NK-92 (cell line): ENCODE data around the gene ENKUR.

Experiments
- DNase-seq: peaks from one replicate; lab custom pipeline; 2025; ENCODE audit not compliant: unreplicated experiment; lab: John Stamatoyannopoulos, UW

ENKUR gene

DNA sequence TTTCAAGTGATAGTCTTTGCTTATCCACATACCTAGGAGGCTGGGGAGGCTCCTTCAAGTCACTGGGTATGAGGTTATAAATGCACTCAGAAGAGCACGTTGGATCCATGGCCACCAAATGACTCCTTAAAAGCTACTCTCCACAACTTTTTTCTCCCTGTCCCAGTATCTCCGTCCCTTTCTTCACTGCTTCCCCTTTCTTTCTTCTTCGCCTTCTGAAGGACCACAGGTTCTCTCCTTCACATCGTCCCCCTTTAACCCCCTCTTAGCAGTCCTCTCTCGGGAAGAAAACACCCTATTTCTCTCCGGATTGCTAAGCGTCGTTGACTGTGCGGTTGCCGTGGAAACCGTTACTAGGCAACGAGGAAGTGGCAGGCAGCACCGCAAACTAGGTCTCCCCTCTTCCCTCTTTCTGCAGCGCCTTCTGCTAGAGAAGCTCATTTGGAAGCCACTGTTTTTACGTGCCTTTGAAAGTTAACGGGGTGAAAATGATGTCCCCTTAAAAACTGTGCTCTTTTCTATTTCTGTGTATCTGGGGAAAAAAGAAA lies at the start of gene ENKUR:
Gene ENKUR, minus strand, starts transcription at position 331 of the 548 bp plus-strand sequence. Its CDS starts 222 bp downstream, at position 109.
- DNase-seq: peak; percentile 30

GRCh38 chr10:25064401-25064800 lies 48.4 kb upstream of the ENKUR start:
- DNase-seq: no peak

DNA sequence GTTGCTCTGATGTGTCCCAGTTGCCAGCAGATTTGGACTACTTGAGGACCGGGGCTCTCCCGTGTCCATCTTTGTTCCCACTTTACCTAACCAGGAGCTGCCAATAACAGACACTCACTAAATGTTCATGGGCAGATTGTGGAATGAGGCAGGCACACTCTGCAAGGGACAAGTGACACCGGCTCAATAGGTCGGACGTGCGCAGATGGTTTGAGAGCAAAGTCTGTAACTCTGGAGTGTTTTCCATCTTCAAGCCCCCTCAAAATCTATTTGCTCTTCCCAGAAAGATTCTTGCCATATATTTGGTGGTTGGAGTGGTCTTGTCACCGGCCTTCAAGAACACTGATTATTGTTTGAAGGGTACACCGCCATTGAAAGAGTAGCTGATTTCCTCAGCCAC lies 47.7 kb upstream of the ENKUR start:
- DNase-seq: no peak

GRCh38 chr10:25063157-25063556 lies 47.2 kb upstream of the ENKUR start:
- no peak for DNase-seq

GRCh38 chr10:25061711-25062449 lies 45.9 kb upstream of the ENKUR start:
- no peak for DNase-seq

GRCh38 chr10:25061125-25061524 lies 45.2 kb upstream of the ENKUR start:
- DNase-seq: no peak

GRCh38 chr10:25059990-25060389 lies 44.0 kb upstream of the ENKUR start:
- DNase-seq: no peak

DNA sequence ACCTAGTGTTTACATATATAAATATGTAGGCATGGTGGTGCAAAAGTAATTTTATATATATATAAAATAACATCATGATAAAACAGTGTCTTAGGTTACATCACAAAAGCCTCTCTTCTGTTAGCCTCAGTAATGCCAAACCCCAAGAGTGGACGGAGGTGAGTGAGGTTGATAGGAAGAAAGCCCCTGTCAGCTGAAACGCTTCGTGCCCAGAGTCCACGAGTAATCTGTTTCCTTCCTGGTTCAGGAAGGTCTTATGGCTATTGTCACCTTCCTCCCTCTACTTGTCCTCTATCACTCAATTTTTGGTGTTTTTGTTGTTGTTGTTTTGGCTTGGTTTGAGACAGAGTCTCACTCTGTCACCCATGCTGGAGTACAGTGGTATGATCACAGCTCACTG lies 41.9 kb upstream of the ENKUR start:
- DNase-seq: no peak

- no peak for DNase-seq
These were observed 40.8 kb upstream of the ENKUR start for GRCh38 chr10:25056726-25057125.

DNA sequence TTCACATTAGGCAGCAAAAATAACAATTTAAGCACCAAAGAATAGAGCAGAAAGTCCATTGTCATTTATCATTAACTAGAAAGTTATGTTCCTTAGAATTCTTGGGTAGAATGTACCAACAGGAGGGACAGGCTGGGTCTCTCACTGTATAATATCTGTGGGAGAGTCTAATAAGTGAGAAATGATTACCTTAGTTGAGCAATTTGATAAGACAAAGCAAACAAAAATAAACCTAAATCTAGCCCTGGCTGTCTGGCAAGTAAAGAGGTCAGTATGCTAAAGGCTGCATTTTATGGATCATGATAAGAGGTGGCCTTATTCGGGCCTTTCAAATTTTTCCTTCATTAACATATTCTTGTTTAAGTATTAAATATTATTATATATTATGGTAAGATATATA lies 36.1 kb upstream of the ENKUR start:
- no peak for DNase-seq

- DNase-seq: no peak
These were observed 34.4 kb upstream of the ENKUR start for GRCh38 chr10:25050402-25050801.

GRCh38 chr10:25049966-25050365 lies 34.0 kb upstream of the ENKUR start:
- DNase-seq: no peak

DNA sequence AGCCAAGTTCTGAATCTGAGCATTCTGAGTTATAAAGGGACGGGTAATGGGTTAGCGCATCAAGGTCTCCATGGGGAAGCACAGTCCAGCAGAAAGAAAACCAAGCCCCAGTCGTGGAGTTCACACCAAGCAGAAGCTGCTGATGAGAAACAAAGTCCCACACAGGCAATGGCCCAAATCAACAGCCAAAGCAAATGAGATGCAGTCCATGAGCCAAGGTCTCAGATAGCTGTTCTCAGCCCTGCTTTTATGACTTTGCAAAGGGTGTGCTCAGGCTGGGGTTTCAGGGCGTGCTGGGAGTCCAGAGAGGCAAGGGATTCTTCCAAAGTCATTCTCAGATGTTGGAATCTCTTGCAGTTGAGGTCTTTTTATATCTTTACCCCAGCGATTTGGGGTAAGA lies 32.5 kb upstream of the ENKUR start:
- no peak for DNase-seq

GRCh38 chr10:25047591-25048301 lies 31.8 kb upstream of the ENKUR start:
- DNase-seq: no peak

DNA sequence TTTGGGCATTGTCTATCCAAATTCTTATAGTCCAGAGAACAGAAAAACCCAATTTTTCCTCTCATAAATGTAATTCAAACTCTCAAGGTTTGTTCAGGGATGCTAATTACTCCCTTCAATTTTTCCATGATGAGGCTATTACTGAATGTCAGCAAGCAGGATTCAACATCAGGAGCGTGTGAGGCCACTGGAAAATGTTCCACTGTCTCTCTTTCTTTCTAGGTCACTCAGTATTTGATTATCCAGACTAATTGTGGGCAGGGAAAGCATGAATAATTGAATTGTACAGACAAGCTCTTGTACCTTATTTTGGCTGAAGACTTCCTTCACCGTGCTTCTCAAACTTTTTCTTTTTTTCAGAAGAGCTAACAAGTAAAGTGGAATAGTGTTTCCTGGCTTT lies 31.1 kb upstream of the ENKUR start:
- DNase-seq: no peak

DNA sequence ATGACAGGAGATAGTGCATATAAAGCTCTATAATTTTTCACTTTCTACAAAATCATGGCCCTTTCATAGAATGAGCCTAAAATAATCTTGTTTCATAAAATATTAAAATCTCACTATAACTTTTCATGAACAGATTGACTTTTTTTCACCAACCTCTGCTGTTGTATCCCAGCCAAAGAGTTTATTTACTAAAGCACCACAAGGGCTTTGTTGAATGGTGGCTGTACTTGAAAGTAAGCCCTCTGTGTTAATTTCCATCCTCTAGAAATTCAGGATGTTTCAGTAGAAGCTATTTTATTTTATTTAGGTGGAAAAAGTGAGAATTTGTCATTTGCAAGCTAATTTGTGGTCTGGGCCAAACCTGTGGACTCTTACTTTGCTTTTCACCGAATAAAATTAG lies 30.7 kb upstream of the ENKUR start:
- DNase-seq: no peak

DNA sequence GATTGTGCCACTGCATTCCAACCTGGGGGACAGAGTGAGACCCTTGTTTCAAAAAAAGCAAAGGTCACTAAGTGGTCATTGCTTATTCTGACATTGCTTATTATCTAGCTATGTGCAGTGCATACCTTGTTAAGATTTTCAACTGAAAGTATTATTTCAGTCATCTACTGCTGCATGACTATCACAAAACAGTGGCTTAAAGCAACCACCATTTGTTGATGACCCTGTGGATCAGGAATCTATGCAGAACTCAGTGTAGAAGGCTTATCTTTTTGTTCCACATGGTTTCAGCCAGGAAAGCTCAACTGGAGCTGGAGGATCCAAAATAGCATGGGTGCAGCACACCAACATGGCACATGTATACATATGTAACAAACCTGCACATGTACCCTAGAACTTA lies 23.6 kb upstream of the ENKUR start:
- no peak for DNase-seq

DNA sequence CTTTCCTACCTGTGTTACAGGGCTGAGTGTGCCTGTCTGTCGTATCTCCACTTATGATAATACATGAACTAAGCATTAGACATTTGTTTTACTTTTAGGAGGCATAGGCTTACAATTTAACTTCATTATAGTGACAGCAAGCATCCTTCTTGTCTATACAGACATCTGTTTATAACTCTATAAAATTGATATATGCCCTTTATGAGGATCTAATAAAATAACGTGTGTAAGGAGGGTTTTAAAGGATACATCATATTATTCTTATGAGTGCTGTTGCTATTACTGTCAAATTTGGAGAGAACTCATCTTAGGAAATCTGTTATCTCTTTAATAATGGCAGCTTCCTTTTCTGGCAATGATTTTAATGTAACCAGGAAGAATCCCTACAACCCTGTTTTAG lies 22.4 kb upstream of the ENKUR start:
- DNase-seq: no peak

DNA sequence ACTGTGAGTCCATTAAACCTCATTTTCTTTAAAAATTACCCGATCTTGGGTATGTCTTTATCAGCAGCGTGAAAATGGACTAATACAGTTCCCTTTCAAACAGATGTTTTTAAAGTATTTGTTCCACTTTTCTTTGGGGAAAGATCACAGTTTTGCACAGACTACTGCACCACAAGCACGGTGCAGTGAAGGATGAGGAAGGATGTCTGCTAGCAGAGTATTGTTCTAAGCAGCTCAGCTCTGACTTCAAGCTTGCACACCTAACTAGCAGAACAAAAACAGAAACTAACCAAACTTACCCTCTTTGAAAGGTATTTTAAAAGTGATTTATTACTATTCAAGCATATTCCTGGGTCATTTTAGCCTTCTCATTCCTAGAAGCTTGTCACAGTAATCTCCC lies 20.4 kb upstream of the ENKUR start:
- DNase-seq: no peak

DNA sequence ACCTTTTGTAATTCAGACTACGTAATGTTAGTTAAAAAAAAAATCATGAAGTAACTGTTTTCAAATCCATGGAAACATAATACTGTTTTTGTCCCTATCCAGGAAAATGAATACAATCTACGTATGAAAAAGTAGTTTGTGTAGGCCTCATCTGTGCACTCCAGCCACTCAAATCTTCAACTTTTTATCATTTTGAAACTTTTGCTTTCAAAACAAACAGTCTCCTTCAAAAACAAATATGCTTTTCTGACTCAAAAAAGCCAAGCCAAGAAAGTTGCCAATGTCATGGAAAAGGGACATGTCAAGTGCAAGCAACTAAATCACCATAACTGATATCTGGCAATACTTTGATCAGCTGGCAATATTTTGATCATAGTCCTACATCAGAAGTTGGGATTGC lies 13.6 kb upstream of the ENKUR start:
- DNase-seq: no peak

DNA sequence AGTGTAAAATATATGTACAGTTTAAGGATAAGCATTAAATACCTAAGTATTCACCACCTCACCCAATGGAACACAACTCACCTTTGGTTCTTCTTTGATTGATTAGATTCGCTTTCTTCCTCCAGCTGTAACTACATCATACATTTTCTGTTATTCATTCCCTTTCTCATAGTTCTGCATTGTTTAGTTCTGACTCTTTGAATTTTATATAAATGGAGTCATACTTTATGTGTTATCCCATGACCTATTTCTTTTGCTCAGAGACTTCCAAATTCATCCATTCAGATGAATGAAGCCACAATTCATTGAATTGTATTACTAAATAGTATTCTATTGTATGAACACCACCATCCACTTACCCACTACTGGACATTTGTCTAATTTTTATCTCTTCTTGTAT lies 12.8 kb upstream of the ENKUR start:
- no peak for DNase-seq

DNA sequence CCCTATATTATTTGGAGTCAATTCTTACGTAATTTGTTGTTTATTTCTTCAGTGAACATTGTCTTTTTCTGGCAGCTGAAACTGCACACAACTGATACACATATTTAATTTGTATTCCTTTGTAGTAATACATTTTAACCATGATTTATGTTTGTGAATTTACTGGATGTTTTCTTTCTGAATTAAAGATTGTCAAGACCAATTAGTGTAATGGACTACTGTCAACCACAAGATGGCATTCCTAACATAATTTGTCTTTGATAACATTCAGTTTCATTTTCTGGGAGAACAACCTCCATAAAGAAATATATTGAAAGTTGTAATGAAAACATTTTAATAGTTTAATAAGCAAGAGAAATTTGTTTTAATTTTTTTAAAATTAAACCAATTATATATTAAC lies 10.5 kb upstream of the ENKUR start:
- DNase-seq: no peak
